NCI-H1092 (cell line): ENCODE data around the gene KMT2C.
A peak's percentile ranks its signal among the peaks of the same experiment; 100 is the strongest.
"Not testable (repeated sequence)": the region's sequence is repeated elsewhere in the genome, so short reads cannot be mapped to it uniquely, and the experiment has no call there.

Source experiments
- DNase-seq: peaks from one replicate; lab custom pipeline; 2025; lab: John Stamatoyannopoulos, UW

KMT2C gene

DNA sequence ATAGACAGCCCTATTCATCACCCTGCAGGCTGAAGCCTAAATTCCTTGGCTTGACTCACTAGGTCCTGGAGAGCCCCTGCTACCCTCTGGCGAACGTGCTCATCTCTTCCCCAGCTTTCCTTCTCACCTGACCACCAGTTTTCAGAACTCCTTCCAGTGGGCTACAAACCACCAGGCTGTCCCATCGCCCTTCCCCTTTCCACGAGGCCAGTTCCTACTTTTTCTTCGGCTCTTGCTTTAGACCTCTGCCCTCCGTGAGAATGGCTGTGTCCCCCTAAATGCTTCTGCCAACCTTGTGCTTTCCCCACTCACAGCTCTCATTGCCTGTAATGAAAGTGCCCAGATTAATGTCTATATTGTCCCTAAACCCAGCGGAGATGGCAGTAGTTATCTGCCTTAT, 5.4 kb upstream of the KMT2C start:
- not testable (repeated sequence) for DNase-seq

DNA sequence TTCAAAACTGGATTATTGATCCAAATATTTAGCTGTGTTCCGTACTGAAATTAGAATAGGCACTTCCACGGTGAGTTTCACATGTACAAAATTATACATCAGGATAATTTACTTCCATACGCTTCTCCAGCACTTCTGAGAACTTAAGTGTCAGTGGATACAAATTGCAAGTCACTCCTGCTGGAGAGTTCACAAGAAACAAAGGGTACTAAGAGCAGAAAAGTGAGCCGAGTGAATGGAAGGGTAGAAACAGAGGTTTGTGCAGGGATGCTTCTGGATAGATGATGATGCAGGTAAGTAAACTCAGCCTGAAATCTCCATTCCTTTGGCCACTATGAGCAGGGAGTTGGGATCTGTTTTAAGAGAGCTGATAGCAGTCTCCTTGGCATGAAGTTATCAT, 2.2 kb upstream of the KMT2C start:
- DNase-seq, result not testable (repeated sequence)

DNA sequence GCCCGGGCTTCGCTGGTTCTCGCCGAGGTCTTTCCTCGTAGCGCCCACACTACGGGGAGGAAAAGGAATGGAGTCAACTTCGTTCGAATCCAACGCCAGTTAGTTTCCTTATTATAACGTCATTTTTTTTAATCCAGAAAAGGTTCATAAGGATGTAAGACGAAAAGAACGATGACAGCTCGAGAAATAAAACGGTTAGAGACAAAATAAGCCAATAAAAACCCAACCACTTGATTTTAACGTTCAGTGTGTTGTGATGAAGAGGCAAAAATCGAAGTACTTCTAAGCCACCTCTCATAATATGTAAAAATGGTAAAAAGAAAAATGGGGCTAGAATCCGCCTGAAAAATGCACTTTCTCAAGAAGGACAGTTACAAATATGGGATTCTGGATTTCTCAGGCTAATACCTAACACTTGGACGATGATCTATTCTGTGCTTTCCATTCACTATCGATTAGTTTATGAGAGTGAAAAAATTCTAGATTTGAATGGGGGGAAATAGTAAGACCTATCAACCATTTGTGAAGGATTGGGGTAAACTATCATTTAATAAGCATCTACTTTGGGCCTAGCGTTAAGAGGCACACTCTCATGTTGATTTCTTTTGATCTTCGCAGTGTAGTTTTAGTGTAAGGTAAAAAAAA, 1.2 kb upstream of the KMT2C start:
- DNase-seq, result not testable (repeated sequence)

DNA sequence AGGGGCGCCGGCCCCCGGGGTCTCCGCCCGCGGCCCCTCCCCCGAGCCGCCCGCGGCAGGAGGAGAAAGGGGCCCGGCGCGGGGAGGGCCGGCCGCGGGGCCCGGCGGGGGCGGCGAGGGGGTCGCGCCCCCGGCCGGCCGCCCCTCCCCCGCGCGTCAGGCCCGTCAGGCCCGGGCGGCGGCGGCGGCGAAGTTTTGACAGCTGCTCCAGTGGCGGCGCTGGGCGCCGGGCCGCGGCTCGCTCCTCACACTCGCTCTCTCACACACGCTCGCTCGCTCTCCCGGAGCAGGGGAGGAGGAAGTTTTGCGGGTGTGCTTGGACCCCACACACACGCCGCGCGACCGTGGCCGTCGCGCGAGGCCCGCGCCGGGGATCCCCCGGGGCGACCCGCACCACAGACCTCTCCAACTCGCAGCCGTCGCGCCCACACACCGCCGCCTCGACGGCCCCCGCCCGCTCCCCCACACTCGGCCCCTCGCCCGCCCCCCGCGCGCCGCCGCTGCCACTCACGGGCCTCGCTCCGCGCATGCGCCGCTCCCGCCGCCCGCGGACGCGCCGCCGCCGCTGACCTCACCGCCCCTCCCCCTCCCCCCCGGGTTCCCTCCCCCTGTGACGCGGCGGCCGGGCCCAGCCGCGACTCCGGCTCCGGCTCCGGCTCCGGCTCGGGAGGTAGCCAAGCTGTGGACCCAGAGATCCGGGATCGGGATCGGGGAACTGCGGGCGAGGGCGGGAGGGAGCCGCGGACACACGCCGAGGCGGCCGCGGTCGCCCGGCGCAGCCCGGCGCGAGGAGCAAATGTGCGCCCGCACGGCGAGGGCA, 518 bp upstream of the KMT2C start:
- peak; percentile 94 for DNase-seq

DNA sequence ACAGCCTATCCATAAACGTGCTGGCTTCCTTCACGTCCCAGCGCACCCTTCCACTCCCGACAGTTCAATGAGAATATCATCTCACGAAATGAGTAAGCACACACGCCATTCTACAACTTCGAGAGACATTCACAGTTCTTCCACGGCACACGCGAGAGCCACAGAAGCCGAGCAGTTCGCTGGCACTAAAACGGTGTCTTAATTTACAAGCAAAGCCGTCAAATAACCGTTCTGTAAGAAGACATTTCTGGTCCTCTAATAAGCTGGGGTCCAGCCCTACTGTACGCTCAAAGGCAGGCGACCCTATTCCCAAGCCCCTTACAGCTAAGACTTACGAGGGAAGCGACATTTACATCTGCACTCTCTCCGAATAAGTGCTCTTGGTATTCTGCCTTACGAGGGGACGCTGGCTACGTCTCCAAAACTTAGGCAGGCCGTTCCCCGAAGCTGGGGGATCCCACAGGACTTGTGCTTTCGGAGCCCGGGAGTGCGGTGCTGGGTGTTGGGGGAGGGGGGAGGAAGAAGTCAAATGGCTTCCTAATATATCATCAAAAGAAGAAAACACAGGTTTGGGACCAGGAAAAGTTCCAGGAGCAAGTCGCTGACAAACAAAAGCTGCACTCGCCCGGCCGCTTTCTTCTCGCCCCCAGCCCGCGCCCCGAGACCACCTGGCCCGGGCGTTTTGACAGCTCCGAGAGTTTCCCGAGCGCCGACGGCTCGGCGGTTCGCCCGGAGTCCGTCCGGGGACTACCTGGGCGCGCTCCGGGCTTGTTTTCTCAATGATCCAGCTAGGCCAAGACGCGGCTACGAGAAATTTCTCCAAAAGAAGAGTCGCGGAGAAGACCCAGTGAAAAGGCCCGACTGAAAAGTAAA, 1.1 kb downstream of the KMT2C start:
- peak; percentile 11 for DNase-seq

DNA sequence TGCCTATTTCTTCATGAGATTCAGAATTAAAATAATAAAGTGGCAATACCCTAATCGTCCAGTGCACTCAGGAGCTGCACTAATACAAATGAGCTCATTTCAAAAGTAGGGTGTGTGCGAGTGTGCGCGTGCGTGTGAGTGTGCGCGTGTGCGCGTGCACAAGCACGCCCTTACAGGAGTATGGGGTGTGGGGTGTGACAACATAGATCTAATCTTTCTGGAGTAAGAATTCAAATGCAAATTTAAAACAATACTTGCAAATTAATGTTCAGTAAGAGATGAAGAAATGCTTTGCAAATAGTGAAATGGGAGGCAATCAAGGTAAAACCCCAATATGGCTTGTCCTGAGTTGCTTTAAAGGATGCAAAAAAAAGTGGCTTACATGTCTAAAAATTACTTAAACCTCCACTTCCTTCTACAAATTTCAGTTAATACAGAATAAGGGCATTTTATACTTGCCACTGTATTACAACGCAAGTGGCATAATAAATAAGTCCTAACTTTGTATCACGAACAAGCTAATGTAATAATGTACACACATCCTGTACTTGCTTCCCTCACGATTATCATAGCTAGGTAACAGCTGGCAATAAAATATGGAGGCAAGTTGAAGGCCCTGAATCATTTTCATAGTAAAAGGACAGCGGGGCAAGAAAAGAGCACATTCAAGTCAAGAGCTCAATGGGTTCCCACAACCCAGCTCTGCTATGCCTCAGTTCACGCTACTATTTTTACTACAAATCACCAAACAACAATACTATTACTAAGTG, 1.9 kb downstream of the KMT2C start:
- not testable (repeated sequence) for DNase-seq

DNA sequence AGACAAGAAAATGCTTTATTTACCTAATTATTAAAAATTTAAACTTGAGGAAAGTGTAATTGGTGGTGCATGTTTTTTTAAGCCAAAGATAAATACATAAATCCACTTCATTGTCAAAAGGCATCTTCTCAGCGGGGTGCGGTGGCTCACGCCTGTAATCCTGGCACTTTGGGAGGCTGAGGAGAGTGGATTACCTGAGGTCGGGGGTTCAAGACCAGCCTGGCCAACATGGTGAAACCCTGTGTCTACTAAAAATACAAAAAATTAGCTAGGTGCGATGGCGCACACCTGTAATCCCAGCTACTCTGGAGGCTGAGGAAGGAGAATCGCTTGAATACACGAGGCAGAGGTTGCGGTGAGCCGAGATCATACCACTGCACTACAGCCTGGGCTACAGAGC, 3.1 kb downstream of the KMT2C start:
- DNase-seq, result not testable (repeated sequence)

DNA sequence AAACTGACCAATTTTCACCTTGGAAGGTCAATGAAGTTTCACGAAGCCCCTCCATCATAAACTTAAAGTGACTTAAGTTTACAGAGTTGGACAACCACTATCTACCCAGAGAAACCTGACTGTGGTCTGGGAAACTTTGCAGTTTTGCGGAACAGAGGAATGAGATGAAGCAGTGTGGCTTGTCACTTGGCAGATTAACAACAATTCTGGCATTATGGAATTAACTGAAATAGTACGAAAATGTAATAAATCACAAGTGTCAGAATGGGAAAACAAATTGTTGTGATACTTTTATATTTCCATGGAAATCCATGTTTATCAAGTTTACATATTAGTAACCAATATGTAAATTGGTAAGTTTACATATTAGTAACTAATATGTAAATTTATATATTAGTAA, 4.9 kb downstream of the KMT2C start:
- no peak for DNase-seq

DNA sequence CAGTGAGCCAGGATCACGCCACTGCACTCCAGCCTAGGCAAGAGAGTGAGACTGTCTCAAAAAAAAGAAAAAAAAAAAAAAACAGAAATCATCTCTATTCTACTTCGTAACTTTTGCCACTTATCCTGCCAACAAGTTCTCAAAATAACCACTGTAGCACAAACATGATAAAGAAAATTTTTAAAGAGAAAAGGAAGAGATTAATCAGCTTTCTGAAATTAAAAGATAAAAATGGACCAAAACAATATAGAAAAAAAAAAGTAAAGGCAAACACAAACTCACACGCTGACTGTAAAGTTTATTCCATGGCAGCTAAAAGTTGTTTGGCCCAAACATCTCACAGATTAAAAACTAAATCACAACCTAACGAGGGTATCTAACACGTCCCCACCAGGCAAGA, 5.7 kb downstream of the KMT2C start:
- not testable (repeated sequence) for DNase-seq

DNA sequence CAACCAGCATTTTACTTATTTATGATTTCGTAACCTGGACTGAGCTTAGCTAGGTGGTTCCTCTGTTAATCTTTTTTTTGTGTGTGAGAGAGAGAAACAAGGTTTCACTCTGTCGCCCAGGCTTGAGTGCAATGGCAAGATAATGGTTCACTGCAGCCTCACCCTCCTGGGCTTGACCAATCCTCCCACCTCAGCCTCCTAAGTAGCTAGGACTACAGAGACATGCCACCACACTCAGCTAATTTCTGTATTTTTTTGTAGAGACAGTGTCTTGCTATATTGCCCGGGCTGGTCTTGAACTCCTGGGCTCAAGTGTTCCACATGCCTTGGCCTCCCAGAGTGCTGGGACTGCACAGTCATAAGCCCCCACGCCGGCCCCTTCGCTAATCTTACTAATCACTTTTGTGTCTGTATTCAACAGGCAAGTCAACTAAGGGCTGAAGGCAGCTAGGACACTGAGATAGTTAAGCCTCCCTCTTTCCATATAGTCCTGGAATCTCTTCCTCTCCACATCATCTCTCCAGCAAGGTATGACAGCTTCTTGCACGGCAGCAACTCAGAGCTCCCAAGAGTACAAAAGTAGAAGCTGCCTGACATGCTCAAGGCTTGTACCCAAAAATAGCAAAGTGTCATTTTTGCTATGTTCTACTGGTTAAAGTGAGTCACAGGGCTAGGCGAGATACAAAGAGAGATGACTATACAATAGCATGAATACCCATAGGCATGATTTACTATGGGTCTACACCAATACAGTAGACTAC, 11.3 kb downstream of the KMT2C start:
- DNase-seq, result no peak

DNA sequence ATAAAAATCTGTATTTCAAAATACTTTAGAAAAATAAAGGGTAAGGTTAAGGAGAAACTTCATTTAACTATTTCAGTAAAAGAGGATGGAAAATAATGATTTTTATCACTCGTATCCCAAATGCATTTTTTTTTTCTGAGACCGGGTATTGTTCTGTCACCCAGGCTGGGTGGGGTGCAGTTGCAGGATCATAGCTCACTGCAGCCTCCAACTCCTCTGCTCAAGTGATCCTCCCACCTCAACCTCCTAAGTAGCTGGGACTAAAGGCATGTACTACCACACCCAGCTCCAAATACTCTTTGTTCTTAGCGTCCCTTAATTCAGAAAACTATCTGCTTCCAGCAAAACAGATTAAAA, 11.8 kb downstream of the KMT2C start:
- DNase-seq, result no peak

DNA sequence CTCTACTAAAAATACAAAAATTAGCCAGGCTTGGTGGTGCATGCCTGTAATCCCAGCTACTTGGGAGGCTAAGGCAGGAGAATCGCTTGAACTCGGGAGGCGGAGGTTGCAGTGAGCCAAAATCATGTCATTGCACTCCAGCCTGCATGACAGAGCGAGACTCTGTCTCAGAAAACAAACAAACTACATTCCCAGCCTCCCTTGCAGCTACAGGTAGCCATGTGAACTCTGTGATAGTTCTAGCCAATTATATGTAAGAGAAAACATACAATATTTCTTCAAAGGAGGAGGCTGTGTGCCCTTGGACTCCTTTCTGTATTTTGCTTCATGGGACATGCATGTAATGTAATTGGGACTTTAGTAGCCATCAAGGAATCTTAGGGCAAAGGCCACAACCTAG, 12.6 kb downstream of the KMT2C start:
- not testable (repeated sequence) for DNase-seq

DNA sequence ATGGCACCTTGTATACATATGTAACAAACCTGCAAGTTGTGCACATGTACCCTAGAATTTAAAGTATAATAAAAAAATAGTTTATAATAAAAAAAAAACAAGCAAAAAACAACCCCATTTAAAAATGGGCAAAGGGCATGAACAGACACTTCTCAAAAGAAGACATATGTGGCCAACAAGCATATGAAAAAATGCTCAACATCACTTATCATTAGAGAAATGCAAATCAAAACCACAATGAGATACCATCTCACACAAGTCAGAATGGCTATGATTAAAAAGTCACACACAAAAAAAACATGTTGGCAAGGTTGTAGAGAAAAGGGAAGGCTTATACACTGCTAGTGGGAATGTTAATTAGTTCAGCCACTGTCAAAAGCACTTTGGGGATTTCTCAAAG, 14.9 kb downstream of the KMT2C start:
- not testable (repeated sequence) for DNase-seq

DNA sequence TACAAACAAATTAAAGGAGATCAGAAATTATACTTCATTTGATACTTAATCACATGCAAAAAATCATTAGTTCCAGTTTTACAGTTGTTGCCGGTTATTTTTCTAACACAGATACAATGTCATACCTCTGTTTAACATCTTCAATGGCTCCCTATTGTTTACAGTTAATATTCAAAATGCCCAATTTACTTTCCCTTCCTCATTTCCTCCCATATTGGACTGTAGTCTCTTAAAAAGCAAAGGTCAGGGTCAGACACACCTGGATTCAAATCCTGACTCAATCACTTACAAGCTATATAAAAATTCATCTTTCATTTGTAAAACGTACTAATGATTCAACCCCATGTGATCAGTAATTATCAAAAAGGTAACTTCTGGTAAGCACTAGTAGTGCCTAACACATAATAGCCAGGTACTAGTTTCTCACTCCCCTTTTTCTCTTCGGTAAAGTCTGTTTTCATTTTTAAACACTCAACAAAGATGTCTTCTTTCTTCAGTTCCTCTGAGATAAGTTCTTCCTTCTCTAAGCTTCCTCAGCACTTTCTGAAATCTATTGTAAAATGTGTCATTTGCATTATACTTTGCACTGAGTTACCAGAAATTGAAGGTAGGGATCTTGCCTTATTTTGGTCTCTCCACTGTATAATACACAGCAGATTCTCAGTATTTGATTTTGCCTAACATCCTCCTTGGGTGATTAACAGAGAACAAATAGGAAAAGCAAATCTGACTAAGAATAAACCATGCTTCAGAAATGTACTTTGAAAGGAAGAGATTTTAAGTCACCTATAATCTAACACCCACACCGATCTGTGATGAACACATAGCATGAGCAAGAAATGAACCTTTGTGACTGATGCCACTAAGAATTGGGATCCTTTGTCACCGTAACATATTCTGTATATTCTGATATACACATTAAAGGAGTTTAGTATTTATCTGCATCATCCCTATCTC, 16.1 kb downstream of the KMT2C start:
- no peak for DNase-seq

DNA sequence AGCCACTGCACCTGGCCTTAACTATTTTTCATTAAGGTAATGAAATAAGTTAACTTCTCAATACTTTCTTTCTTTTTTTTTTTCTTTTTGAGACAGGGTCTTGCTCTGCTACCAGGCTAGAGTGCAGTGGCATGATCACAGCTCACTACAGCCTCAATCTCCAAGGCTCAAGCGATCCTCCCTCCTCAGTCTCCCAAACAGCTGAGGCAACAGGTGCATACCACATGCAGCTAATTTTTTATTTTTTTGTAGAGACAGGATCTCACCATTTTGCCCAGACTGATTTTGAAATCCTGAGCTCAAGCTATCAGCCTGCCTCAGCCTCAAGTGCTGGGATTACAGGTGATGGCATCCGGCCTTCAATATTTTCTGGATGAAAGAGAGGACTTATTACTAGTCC, 21.0 kb downstream of the KMT2C start:
- no peak for DNase-seq

DNA sequence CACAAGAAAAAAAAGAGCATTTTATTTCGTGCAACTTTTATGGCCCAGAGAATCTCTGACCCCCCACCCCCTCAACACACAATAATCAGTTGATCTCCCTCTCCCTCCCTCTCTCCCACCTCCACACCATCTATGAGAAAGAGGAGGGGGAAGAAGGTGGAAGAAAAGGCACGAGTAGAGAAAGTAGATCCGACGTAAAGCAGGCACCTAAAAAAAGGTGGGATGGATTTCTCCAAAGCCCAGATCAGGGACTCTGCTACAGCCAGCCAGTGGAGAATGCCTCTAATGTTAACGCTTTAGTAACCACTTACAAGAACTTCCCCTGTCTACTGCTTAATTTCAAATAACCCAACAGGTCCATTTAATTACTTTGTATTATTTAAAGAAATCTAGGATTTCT, 24.4 kb downstream of the KMT2C start:
- no peak for DNase-seq

DNA sequence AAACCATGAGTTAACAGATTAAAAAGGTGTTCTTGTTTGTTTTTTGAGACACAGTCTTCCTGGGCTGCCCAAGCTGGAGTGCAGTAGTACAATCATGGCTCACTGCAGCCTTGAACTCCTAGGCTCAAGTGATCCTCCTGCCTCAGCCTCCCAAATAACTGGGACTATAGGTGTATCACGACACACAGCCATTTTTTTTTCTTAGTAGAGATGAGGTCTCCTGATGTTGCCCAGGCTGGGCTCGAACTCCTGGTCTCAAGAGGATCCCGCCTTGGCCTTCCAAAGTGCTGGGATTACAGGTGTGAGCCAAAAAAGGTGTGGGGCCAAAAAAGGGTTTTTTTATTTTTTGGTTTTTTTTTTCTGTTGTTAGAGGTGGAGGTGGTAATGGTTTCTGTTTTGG, 29.3 kb downstream of the KMT2C start:
- DNase-seq, result no peak

DNA sequence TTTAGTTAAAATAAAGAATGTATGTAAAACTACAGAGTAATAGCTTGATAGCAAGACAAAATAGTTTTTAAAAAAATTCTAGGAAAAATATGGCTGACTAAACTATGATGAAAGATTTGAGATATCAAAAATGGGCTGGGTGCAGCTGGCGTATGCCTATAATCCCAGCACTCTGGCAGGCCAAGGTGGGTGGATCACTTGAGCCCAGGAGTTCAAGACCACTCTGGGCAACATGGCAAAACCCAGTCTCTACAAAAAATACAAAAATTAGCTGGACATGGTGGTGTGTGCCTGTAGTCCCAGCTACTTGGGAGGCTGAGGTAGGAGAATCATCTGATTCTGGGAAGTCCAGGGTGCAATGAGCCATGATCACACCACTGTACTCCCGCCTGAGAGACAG, 29.8 kb downstream of the KMT2C start:
- DNase-seq, result not testable (repeated sequence)

DNA sequence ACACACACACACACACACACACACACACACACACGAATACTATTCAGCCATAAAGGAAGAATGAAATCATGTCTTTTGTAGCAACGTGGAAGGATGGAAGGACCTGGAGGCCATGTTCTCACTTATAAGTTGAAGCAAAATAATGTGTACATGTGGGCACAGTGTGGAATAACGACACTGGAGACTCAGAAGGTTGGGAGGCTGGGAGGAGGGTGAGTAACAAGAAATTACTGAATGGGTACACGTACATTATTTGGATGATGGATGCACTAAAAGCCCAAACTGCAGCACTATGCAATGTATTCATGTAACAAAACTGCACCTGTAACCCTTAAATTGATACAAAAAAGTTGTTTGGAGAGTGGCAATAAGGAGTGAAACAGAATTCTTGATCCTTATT, 32.1 kb downstream of the KMT2C start:
- no peak for DNase-seq
